HTERT RPE-1 (cell line): ENCODE measurements around the gene BMP8B.
"Not testable (repeated sequence)": the region's sequence is repeated elsewhere in the genome, so short reads cannot be mapped to it uniquely, and the experiment has no call there.

Source experiments
- in situ Hi-C: fragments of 300-500 bp; cut with MboI; formaldehyde crosslinking; loops from 4 replicates; pipeline ENCODE4 v1.14.3; 2020; ENCODE audit warnings: low sequenced_read_pairs

Gene BMP8B

DNA sequence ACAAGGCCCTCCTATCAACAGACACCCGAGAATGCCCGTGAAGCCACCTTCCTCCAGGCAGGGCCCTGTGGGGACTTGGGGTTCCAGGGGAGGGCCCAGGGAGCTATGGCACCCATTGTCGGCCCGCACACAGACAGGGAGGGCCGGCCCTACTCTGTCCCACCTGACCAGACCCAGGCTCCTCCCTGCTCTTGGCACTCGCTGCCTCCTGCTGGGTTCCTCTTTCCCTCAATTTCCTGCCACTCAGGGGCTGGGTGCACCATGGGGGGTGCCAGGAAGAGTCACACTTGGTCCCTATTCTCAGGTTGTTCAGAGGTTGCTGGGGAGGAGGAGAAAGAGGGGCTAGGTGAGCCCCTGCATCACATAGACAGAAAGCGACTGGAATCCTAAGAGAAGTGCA, 9.5 kb downstream of the BMP8B start:
- in situ Hi-C loops: no loop called here

DNA sequence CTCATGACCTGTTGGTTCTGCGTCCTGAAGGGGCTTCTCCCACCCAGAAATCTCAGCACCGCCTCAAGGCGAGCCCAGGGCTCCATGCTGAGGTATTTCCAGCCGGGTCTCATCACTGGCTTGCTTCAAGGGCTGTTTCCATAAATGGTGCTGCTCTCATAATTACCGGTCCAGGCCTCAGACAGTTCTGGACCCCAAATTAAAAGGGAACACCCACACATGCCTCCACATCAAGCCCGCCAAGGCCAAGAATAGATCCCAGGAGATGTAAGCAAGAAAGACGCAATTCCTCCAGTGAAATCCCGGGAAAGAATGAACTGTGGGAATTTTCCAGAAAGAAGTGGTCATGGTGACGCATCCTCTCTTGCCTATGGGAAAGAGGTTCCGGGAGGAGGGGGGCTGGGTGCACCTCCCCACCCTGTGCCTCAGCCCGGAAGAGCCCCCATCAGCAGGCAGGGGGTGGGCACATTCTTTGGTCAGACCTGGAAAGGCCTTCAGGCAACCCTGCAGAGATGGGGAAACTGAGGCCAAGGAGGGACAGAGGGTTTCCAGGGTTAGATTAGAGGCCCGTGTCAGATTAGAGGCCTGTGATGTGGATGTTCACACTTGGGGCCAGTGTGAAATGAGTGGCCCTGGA, 10.1 kb downstream of the BMP8B start:
- in situ Hi-C loops: not testable (repeated sequence)

DNA sequence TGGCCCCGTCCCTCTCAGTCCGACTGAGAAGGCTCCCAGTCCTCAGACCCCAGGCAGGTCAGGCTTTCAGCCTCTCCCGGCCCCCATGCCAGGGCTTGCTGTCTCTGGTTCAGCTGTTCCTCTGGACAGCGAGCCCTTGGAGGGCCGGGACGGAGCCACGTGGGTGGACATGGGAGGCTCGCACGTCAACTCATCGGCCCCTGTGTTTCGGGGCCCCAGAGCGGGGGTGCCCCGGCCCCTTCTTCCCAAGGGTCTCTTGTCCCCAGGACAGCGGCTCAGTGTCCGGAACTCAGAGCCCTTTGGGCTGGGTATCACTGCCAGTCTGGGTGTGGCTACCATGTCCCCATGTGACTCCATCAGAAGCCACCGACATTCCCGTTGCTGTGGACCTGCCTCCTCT, 10.8 kb downstream of the BMP8B start:
- in situ Hi-C loops: not testable (repeated sequence)

DNA sequence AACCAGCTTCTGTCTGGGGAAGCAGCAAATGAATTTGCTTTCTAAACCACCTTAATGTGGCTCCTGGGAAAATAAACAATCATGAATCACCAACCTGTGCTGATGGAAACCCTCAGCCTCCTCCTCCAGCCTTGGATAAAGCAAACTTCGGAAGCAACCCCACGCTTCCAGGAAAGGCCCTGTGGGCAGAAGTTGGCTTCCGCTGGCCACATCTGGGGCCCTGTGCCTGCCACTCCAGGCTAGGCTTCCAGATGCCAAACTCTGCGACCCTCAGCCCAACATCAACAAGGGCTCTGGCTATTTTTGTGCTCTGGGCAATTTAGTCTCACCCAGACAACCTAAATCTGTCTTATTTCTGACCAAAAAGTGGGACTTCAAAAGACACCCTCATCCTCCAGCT, 11.4 kb downstream of the BMP8B start:
- in situ Hi-C loops: no loop called here

DNA sequence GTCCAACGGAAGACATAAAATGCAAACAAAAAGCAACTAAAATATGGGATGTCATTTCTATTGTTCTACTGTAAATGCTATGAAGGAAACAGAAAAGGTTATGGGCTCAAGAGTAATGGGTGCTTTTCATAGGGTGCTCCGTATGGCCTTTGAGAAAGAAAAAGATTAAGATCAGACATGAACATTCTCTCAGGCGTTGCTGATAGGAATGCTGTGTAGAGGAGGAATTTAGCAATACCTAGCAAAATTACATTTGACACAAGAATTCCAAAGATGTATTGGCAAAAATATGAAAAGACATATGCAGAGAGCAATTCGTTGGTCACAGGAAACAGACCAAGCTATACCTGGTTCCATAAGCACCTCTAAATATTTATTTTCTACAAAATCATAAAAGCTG, 11.8 kb downstream of the BMP8B start:
- in situ Hi-C loops: no loop called here

DNA sequence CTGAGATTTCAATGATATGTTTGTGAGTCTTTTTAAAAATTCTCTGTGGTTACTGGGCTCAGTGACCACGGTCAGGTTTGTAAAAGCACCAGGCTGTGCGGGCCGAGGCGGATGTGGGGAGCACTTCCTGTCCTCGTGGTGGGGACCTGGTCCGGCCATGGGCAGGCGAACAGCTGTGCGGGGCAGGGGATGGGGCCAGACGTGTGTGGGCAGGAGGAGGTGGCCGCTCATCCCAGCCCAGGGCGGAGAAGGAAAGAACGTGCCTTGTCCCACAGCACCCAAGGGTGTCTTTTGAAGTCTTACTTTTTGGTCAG, 12.3 kb downstream of the BMP8B start:
- in situ Hi-C loops: no loop called here

DNA sequence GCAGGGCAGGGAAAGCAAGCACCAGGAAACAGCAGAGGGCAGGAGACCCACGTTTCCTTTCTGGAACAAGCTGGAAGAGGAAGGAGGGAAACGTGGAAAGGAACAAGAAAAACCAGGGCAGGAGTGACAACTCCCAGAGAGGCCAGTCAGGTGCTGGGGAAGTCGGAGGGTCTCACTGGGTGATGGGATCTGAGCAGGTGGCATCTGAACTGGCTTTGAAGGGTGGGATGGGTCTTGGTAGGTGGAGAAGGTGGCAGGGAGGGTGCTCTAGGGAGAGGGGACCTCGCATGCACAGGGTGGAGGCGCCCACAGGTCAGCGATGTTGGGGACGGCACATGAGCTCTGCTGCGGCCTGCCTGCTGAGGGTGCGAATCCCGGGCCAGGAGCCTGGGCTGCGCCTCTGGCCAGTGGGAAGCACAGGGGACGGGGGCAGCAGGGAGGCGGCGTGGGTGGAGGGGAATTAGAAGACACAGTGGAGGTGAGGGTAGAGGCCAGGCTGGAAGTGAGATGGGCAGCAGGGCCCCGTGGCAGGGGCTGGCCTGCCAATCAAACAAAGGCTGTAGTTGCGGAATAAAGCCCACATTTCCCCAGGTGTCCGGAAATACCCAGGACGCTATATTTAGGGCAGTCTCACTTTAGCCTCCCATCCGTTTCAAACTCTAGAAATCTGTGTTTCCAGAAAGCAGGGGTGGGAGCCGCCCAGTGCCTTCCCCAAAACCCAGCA, 12.8 kb downstream of the BMP8B start:
- in situ Hi-C loops: not testable (repeated sequence)

DNA sequence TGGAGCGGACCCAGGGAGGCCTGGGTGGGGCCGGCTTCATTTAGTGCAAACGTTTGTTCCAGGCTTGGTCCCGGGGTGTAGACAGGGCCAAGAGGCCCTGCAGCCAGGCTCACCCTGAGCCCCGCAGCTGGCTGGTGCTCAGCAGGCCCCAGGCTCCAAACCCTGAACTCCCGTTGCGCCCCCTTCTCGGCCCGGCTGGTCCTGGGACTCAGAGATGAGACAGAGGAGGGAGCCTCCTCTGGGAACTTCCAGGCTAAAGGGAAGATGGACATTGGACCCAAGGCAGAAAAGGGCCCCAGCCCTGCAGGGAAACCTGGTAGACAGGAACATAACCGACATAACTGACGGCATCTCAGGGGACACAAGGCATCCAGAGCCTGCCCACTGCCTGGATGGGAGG, 13.5 kb downstream of the BMP8B start:
- in situ Hi-C loops: not testable (repeated sequence)

DNA sequence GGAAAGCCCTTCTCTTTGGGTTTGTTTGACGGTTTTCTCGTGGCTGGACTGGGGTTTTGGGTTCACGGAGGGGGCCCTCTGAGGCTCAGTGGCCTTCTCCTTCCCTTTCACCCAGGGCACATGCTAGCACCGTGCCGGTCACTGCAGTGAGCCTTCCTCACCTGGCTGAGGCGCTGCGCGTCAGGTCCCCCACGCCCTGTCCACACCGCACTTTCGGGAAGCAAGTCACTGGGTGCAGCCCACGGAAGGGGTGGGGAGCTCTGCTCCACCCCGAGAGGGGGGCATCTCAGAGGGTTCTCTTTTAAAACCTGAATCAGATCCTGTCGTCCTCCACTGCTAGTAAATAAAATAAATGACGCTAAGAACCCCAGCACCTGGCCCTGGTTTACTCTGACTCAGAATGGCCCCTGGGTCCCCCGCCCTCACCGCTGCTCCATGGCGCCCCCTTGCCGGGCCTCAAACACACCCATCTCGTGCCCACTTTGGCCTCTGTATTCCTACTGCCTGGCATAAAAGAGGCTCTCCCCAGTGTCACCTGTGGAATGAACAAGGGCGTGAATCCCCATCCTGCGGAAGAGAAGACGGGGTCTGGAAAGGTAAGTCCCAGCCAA, 15.2 kb downstream of the BMP8B start:
- in situ Hi-C loops: not testable (repeated sequence)

DNA sequence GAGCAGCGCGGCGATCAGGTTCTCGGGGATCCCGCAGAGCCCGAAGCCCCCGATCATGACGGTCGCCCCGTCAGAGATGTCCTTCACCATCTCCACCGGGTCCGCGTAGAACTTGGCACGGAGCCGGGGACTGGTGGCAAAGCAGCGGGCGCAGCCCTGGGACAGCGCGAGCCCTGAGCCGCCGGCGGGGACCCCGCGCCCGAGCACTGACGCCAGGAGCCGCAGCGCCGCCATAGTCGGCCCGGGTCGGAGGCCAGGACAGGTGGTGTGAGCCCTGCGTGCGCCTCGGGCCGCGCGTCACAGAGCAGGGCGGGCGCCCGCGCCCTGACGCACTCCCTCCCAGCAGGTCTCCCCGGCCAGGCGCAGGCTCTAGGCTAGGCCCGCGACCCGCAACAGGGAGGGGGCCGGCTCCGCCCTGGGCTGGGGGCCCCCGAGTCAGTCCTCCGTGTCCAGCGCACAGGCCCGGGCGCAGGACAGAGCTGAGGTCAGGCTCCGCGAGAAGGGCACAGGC, 17.6 kb downstream of the BMP8B start, which contains the start of gene OXCT2:
Gene OXCT2, minus strand, starts transcription at position 327 of the 511 bp plus-strand sequence. Its CDS starts 93 bp downstream, at position 234.
- in situ Hi-C loops: not testable (repeated sequence)

DNA sequence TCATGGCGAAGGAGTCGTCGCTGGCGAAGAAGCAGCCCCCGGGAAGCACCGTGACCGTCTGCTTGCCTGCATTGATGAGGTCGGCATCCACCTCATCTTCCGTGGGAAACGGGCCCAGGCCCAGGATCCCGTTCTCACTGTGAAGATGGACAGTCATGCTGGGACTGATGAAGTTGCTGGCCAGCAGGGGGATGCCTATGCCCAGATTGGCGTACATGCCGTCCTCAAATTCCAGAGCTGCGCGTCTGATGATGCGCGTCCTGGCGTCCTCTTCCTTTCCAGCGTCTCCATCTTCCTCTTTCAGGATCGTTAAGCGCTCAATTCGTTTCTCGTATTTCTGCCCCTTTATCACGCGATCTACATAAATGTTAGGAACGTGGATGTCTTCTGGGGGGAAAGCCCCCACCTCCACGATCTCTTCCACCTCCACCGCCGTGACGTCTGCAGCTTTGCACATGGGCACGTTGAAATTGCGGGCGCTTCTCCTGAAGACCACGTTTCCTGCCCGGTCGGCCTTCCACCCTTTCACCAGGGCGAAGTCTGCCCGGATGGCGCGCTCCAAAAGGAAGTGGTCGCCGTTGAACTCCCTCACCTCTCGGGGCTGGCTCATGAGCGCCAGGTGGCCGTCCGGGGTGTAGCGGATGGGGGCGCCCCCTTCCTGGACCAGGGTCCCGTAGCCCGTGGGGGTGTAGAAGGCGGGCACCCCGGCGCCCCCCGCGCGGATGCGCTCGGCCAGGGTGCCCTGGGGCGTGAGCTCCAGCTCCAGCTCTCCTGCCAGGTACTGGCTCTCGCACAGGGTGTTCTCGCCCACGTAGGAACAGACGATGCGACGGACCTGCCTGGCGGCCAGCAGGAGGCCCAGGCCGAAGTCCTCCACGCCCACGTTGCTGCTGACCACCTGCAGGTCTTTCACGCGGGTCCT, 18.3 kb downstream of the BMP8B start:
- in situ Hi-C loops: not testable (repeated sequence)

DNA sequence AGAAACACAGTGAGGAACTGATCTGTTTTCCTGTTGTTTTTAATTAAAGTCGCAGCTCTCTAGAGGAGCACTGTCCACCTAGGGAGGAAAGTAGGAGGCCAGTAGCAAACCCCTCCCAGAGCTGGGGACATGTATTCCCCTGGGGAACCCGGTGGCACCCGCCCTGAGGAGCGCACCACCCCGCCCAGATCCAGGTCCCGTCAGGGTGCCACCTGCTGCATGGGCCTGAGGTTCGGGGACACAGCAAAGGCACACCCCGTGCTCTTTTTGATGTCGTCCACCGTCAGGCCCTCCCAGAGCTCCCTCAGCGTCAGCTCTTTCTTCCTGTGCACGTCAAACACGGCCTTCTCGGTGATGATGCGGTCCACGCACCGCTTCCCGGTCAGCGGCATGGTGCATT, 19.2 kb downstream of the BMP8B start:
- in situ Hi-C loops: not testable (repeated sequence)

DNA sequence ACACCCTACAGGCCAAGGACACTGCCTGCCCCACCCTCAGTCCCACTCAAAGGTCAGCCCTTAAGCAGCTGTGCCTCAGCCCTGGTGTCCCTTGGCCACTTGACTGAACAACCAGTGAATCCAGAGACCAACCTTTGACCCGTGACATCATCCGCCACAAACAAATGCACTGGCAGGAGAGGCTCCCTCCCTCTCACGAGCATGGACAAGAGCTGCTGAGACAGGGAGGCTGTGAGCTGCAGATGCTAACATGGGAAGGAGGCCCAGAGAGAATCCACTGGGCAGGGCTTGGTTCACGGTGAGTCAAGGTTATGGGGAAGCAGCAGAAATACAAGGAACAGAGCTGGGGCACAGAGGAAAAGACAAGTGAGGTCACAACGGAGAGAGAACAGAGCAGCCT, 22.2 kb downstream of the BMP8B start:
- in situ Hi-C loops: not testable (repeated sequence)

DNA sequence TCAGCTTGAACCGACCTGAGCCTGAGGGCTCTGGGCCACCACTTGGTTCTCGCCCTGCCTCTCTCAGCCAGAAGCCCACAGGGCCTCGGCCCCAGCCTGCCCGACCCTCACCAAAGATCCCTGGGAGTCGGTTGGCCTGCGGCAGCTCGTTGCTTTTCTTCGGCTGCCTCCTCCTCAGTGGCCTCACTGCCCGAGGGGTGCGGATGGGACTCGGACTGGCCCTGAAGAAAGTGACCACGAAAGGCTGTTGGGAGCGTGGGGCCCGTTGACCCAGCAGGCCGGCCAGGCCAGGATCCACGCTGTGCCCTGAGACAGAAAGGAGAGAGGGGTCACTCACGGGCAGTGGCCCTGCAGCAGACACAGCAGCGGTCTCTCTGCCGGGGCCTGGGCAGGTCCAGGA, 24.2 kb downstream of the BMP8B start:
- in situ Hi-C loops: not testable (repeated sequence)

DNA sequence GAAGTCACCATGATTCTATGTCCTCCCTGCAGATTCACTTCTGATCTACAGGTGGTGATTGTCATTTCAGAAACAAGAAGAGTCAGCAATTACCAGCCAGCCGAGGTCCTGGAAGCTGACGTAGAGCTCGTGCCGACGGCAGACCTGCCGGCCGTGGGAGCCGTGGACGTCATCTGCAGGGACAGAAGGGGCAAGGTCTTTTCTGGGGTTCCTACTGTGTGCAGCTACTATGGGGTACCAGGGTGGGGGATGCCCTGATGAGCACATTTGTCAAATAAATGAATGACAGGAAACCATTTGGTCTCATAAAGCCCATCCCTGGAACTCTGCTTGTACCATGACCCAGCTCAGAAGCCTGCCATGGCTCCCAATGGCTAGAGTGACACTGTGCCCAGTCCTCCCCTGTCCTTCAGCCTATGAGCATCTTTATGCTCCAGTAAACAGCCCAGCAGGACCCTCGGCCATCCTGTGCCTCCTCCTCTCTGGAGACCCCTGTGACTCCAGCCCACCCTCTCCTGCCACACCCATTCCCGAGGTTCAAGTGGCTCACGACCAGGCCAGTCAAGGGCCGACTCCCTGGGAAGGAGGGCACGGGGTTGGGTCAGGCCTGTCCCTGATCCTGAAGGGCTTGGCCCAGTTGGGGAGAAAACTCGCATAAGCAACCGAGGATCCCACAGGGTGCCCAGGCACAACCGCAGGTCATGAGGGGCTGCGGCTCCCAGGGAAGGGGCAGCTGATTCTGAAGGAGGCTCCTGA, 24.9 kb downstream of the BMP8B start:
- in situ Hi-C loops: not testable (repeated sequence)

DNA sequence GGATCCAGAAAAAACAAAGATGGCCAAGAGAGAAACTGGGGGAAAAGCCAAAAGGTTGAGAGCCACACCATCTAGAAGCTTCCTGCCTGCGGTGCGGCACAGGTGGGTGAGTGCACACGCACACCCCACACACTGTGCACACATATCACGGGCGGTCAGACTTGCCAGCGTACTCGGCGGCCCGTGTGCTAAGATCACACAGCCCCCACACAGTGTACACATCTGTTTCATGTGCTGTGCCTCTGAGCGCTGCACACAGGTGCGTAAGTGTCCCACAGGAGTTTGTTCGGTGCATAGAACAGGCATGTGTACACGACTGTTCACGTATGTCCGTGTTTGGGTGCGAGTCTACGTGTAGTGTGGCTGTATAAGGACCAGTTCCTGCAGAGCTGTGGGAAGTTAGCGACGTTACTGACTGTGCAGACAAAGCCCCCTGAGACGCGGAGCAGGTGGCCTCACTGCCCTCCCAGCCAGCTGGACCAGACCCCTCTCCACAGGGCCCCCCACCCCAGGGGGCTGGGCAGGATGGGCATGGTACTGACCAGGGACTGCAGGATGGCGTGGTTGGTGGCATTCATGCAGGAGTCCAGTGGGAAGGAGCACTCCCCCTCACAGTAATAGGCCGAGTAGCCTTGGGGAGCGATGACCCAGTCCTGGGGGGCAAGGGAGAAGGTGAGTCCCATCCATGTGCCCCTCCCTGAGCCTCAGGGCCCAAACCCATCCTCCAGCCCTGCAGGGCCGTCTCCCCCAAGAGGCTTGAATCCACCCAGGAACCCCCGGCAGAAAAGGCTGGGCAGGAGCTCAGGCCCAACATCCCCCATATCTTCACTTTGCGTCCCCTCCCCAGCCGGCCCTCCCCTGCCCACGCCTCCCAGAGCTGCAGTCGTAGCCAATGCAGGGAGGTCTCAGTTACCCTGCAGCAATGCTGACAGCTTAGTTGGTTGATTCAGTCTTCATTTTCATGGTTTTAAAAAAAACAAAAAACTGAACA, 25.8 kb downstream of the BMP8B start:
- in situ Hi-C loops: no loop called here

DNA sequence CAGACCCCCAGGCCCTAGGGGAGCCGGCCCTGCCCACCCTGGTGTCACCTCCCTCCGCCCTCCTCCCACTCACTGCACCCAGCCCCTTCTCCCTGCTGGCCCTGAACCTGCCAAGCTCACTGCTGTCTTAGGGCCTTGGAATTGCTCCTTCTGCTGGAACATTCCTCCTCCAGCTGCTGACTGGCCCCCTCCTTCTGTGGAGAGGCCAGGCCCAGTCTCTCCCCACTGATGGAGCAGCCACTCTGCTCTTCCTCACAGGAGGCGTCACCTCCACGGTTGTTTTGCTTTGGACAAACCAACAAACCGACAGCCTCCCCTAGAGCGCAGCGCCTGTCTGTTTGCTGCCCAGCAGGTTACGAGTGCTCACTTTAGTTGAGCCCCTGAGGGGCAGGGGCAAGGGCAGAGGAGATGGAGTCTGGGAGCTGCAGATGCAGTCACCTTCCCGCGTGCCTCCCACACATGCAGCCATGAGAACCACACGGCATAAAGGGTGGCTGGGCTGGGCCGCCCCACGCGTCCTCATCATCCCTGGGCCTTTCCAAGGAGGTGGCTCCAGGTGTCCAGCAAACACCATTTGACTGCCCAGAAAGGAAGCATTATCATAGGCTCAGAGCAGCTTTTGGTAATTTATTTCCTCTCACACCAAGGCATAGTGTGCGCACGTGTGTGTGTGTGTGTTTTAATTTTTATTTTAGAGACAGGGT, 27.0 kb downstream of the BMP8B start:
- in situ Hi-C loops: no loop called here

DNA sequence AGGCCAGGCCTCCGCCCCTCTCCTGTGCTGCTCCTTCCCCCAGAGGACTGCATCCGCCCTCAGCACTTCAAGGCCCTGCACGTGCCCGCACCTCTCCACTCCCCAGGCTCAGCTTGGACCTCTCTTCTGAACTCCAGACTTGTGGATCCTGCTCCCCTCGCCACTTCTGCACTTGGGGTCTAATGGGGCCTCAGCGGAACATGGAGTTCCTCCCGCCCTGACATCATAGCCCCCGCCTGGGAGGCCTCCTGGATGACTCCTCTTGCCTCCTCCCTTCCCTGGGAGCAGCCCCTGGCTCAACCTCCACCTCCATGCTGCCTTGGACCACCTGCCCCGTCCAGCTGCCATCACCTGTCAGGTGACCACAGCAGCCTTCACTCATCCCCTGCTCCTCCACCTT, 27.6 kb downstream of the BMP8B start:
- in situ Hi-C loops: no loop called here
